Measurements from ENCODE around the gene PPP4R1. TPM values are rescaled to one million over a fixed set of nuclear protein-coding genes. Genes with fewer than 3 reads are reported as not detected.

Gene PPP4R1
- total RNA-seq, 1 donor from 2014 or later: 156 TPM

GRCh38 chr18:9508446-9509025 is 105.8 kb downstream of the PPP4R1 start:
- no peak for DNase-seq (ENCODE audit: low spot score)

- no peak for DNase-seq (ENCODE audit: low spot score)
Observed at GRCh38 chr18:9507565-9508088, 106.7 kb downstream of the PPP4R1 start.

GRCh38 chr18:9506046-9506792 is 108.1 kb downstream of the PPP4R1 start:
- DNase-seq (ENCODE audit: low spot score): no peak

Other genes starting within 250 kb of the PPP4R1 start
- gene RALBP1, start 139.0 kb downstream of the PPP4R1 start, total RNA-seq: 117 TPM
- gene RAB31, start 93.7 kb upstream of the PPP4R1 start, total RNA-seq: 46.0 TPM